Astrocyte (in vitro differentiated cells and primary cell): ENCODE measurements around the gene TMEM132C.

Source experiments
- CTCF ChIP-seq: IDR thresholded peaks from 2 replicates; pipeline ENCODE4 v1.5.1; 2011; ENCODE audit warnings: low read depth, mild to moderate bottlenecking, inconsistent platforms, low read length, moderate library complexity; ENCODE audit not compliant: insufficient read depth
- EZH2 ChIP-seq: IDR thresholded peaks from 2 replicates; pipeline ENCODE4 v1.6.1; 2012; ENCODE audit warnings: mild to moderate bottlenecking, low read length, inconsistent platforms; ENCODE audit not compliant: insufficient read depth

- TF ChIP-seq CTCF: no peak
- TF ChIP-seq EZH2: no peak
These were observed 476.9 kb downstream of the TMEM132C start for GRCh38 chr12:128743916-128744315.
